RWPE1 (cell line): ENCODE measurements around the gene ZNF879.

ENCODE experiments used
- CTCF ChIA-PET: fragments of 350-600 bp; sonication (Branson Sonifier 250); formaldehyde crosslinking; extraction: SDS; loops from one replicate; lab custom pipeline; 2021; lab: Yijun Ruan, JAX
- POLR2A ChIA-PET: fragments of 400-600 bp; formaldehyde crosslinking; extraction: SDS; loops from one replicate; lab custom pipeline; 2020; ENCODE audit warnings: antibody characterized with exemption; ENCODE audit not compliant: low non-redundant PET; lab: Yijun Ruan, JAX
- DNase-seq: peaks from one replicate; pipeline ENCODE4 v3.0.0; 2012; ENCODE audit warnings: low spot score
- H3K27ac ChIP-seq: fragments of 450-650 bp; 2 replicates; pipeline ENCODE4 v1.5.1; 2017
- CTCF ChIP-seq: fragments of 450-650 bp; conservative IDR thresholded peaks from 2 replicates; pipeline ENCODE4 v1.5.1; 2017; ENCODE audit warnings: low read depth, mild to moderate bottlenecking

The ZNF879 gene

GRCh38 chr5:179054876-179055275 is 31.3 kb downstream of the ZNF879 start:
- no peak for DNase-seq
- no peak overlapping the region for H3K27ac ChIP-seq
- ChIA-PET CTCF (no interaction called here), POLR2A (no interaction called here)
- no peak for TF ChIP-seq CTCF

- no peak overlapping the region for H3K27ac ChIP-seq
- TF ChIP-seq CTCF, result no peak
- DNase-seq, result no peak
- POLR2A ChIA-PET, result no interaction called here
- CTCF ChIA-PET, result no interaction called here
Measured at GRCh38 chr5:179055436-179055835, 31.8 kb downstream of the ZNF879 start.

GRCh38 chr5:179055841-179056240 is 32.2 kb downstream of the ZNF879 start:
- CTCF ChIA-PET, result no interaction called here
- no peak for TF ChIP-seq CTCF
- DNase-seq, result no peak
- POLR2A ChIA-PET, result no interaction called here
- H3K27ac ChIP-seq, result no peak overlapping the region

GRCh38 chr5:179060116-179061008 is 36.8 kb downstream of the ZNF879 start, which contains the start of gene ZNF354C:
Gene ZNF354C (plus strand): TSS chr5:179060373. CDS start chr5:179062069, 1,696 bp downstream.
- peak; percentile 90 for DNase-seq
- H3K27ac ChIP-seq, result peak within 1 kb of the TSS; percentile 73
- TF ChIP-seq CTCF, result no peak
- POLR2A ChIA-PET, result interaction anchor here (0.5 to 0.8 kb wide), 4 partner anchors 10 to 485 kb away, joined by 3 to 8 read pairs (median 3); no protein-coding TSS in a partner anchor
- CTCF ChIA-PET, result interaction anchor here (0.6 to 1.1 kb wide), 2 partner anchors 107 to 1433 kb away, joined by 3 to 6 read pairs; no protein-coding TSS in a partner anchor

- H3K27ac ChIP-seq, result peak overlapping the region; percentile 73
- ChIA-PET CTCF (no interaction called here), POLR2A (no interaction called here)
- no peak for DNase-seq
- TF ChIP-seq CTCF, result no peak
Measured at GRCh38 chr5:179061025-179061424, 37.4 kb downstream of the ZNF879 start.

- POLR2A ChIA-PET, result no interaction called here
- no peak overlapping the region for H3K27ac ChIP-seq
- no peak for DNase-seq
- TF ChIP-seq CTCF, result no peak
- CTCF ChIA-PET, result no interaction called here
Measured at GRCh38 chr5:179065703-179066102, 42.1 kb downstream of the ZNF879 start.
